IMR-90 (cell line): Measurements from ENCODE around the gene LEKR1. TPM values are rescaled to one million over a fixed set of nuclear protein-coding genes. Genes with fewer than 3 reads are reported as not detected.
A peak's percentile ranks its signal among the peaks of the same experiment; 100 is the strongest.

Source experiments
- ATAC-seq: fragments of 200-7000 bp; cut with Tn5 transposase; 2 replicates; pipeline ENCODE4 v1.9.1; 2020; ENCODE audit warnings: low read depth, mild to moderate bottlenecking, moderate library complexity
- BruUV-seq: library from RNA; stranded (reverse); fragments of 400-500 nt; replicated peaks from 2 replicates; lab custom pipeline; 2021; lab: Mats Ljungman, UMichigan
- CTCF ChIA-PET: fragments of 300-600 bp; formaldehyde crosslinking; extraction: SDS; loops from one replicate; lab custom pipeline; 2021; ENCODE audit warnings: antibody characterized with exemption; lab: Yijun Ruan, JAX
- POLR2A ChIA-PET: fragments of 300-600 bp; sonication (Branson Sonifier 250); formaldehyde crosslinking; loops from one replicate; lab custom pipeline; 2022; ENCODE audit warnings: antibody characterized with exemption; ENCODE audit not compliant: unreplicated experiment; lab: Charles Lee
- DNase-seq: peaks from one replicate; pipeline ENCODE4 v3.0.0; 2013
- H2AFZ ChIP-seq: replicated peaks from 2 replicates; pipeline ENCODE3; 2013; ENCODE audit warnings: low read length, mild to moderate bottlenecking; ENCODE audit not compliant: poor library complexity
- H2AK5ac ChIP-seq: 2 replicates; pipeline ENCODE4 v1.6.1; 2013; ENCODE audit warnings: low read depth, low read length, inconsistent platforms
- H2AK9ac ChIP-seq: replicated peaks from 2 replicates; pipeline ENCODE3; 2013; ENCODE audit warnings: mild to moderate bottlenecking, low read depth, low read length, moderate library complexity; ENCODE audit not compliant: poor library complexity
- H2BK120ac ChIP-seq: 2 replicates; pipeline ENCODE4 v1.6.1; 2013; ENCODE audit warnings: low read depth, low read length, inconsistent platforms
- H2BK15ac ChIP-seq: 3 replicates; pipeline ENCODE4 v1.6.1; 2013; ENCODE audit warnings: low read depth, low read length, inconsistent platforms
- H2BK20ac ChIP-seq: 2 replicates; pipeline ENCODE4 v1.6.1; 2013; ENCODE audit warnings: low read depth, mild to moderate bottlenecking, inconsistent platforms, low read length, moderate library complexity
- H2BK5ac ChIP-seq: 2 replicates; pipeline ENCODE4 v1.6.1; 2013; ENCODE audit warnings: mild to moderate bottlenecking, low read depth, low read length, inconsistent platforms; ENCODE audit not compliant: poor library complexity, severe bottlenecking
- H3K14ac ChIP-seq: replicated peaks from 2 replicates; pipeline ENCODE4 v1.6.1; 2013; ENCODE audit warnings: low read depth, low read length, inconsistent platforms
- H3K18ac ChIP-seq: 2 replicates; pipeline ENCODE4 v1.6.1; 2013; ENCODE audit warnings: low read depth, low read length, control low read depth
- H3K23ac ChIP-seq: 2 replicates; pipeline ENCODE4 v1.6.1; 2013; ENCODE audit warnings: low read depth, low read length, inconsistent platforms
- H3K27ac ChIP-seq: 2 replicates; pipeline ENCODE4 v1.5.1; 2013; ENCODE audit warnings: mild to moderate bottlenecking, control low read depth, low read length; ENCODE audit not compliant: insufficient read depth
- H3K27me3 ChIP-seq: 2 replicates; pipeline ENCODE4 v1.6.1; 2013; ENCODE audit warnings: low read length; ENCODE audit not compliant: control insufficient read depth, insufficient read depth
- H3K36me3 ChIP-seq: 2 replicates; pipeline ENCODE4 v1.6.1; 2013; ENCODE audit warnings: low read length, mixed read lengths; ENCODE audit not compliant: control insufficient read depth, insufficient read depth
- H3K4ac ChIP-seq: 2 replicates; pipeline ENCODE4 v1.6.1; 2013; ENCODE audit warnings: low read depth, low read length, inconsistent platforms
- H3K4me1 ChIP-seq: 2 replicates; pipeline ENCODE4 v1.6.1; 2013; ENCODE audit warnings: low read length, mixed read lengths; ENCODE audit not compliant: control insufficient read depth, insufficient read depth
- H3K4me2 ChIP-seq: 2 replicates; pipeline ENCODE4 v1.6.1; 2013; ENCODE audit warnings: low read depth, mild to moderate bottlenecking, control low read depth, low read length, moderate library complexity
- H3K4me3 ChIP-seq: 2 replicates; pipeline ENCODE4 v1.5.1; 2013; ENCODE audit warnings: low read depth, mild to moderate bottlenecking, control low read depth, low read length, moderate library complexity; ENCODE audit not compliant: insufficient read depth
- H3K56ac ChIP-seq: 2 replicates; pipeline ENCODE4 v1.6.1; 2013; ENCODE audit warnings: low read length, inconsistent platforms; ENCODE audit not compliant: insufficient read depth; ENCODE audit errors: extremely low read depth
- H3K79me1 ChIP-seq, 2 experiments: 2 replicates each; pipeline ENCODE4 v1.6.1; 2013; ENCODE audit warnings: low read length in 2 of 2, inconsistent platforms in 1 of 2, low read depth in 1 of 2
- H3K9ac ChIP-seq: 2 replicates; pipeline ENCODE4 v1.6.1; 2013; ENCODE audit warnings: low read depth, low read length, control low read depth
- H3K9me1 ChIP-seq: 2 replicates; pipeline ENCODE4 v1.6.1; 2013; ENCODE audit warnings: low read length, inconsistent platforms; ENCODE audit not compliant: insufficient read depth
- H3K9me3 ChIP-seq: 2 replicates; pipeline ENCODE4 v1.6.1; 2013; ENCODE audit warnings: low read length; ENCODE audit not compliant: control insufficient read depth, insufficient read depth
- H4K20me1 ChIP-seq: 2 replicates; pipeline ENCODE4 v1.6.1; 2013; ENCODE audit warnings: low read length, inconsistent platforms; ENCODE audit not compliant: insufficient read depth
- H4K5ac ChIP-seq: 2 replicates; pipeline ENCODE4 v1.6.1; 2013; ENCODE audit warnings: mild to moderate bottlenecking, low read depth, low read length, control low read depth
- H4K8ac ChIP-seq, 2 experiments: 2 replicates each; pipeline ENCODE4 v1.6.1; 2013; ENCODE audit warnings: low read depth in 2 of 2, low read length in 2 of 2, control low read depth in 1 of 2, inconsistent platforms in 1 of 2
- H4K91ac ChIP-seq: 2 replicates; pipeline ENCODE4 v1.6.1; 2013; ENCODE audit warnings: low read depth, low read length, inconsistent platforms; ENCODE audit not compliant: insufficient read depth
- BHLHE40 ChIP-seq: fragments of 150-350 bp; IDR thresholded peaks from 2 replicates; pipeline ENCODE4 v1.6.1; 2016; ENCODE audit warnings: mild to moderate bottlenecking, low read depth, low read length
- CEBPB ChIP-seq: IDR thresholded peaks from 2 replicates; pipeline ENCODE4 v1.6.1; 2012; ENCODE audit warnings: low read depth, low read length, improper control_type of control experiment
- CHD1 ChIP-seq: IDR thresholded peaks from 2 replicates; pipeline ENCODE4 v1.6.1; 2012; ENCODE audit warnings: low read depth, low read length, improper control_type of control experiment
- FOS ChIP-seq: fragments of 150-350 bp; IDR thresholded peaks from 2 replicates; pipeline ENCODE4 v1.6.1; 2016; ENCODE audit warnings: low read depth, low read length
- MAFK ChIP-seq: IDR thresholded peaks from 2 replicates; pipeline ENCODE4 v1.6.1; 2012; ENCODE audit warnings: low read depth, low read length, improper control_type of control experiment
- MAZ ChIP-seq: IDR thresholded peaks from 2 replicates; pipeline ENCODE4 v1.6.1; 2012; ENCODE audit warnings: low read depth, mild to moderate bottlenecking, low read length, improper control_type of control experiment, moderate library complexity, borderline replicate concordance
- MXI1 ChIP-seq: IDR thresholded peaks from 2 replicates; pipeline ENCODE4 v1.6.1; 2012; ENCODE audit warnings: low read depth, mild to moderate bottlenecking, low read length, moderate library complexity, borderline replicate concordance
- NFE2L2 ChIP-seq: fragments of 150-350 bp; IDR thresholded peaks from 2 replicates; pipeline ENCODE4 v1.6.1; 2016; ENCODE audit warnings: low read depth, mild to moderate bottlenecking, low read length
- POLR2A ChIP-seq: IDR thresholded peaks from 2 replicates; pipeline ENCODE4 v1.6.1; 2012; ENCODE audit warnings: mild to moderate bottlenecking, low read depth, low read length
- RAD21 ChIP-seq: IDR thresholded peaks from 2 replicates; pipeline ENCODE4 v1.6.1; 2012; ENCODE audit warnings: low read length, improper control_type of control experiment
- RCOR1 ChIP-seq: IDR thresholded peaks from 2 replicates; pipeline ENCODE4 v1.6.1; 2012; ENCODE audit warnings: mild to moderate bottlenecking, low read length, improper control_type of control experiment; ENCODE audit not compliant: insufficient replicate concordance
- RFX5 ChIP-seq: IDR thresholded peaks from 2 replicates; pipeline ENCODE4 v1.8.0; 2012; ENCODE audit warnings: low read depth, mild to moderate bottlenecking, low read length, moderate library complexity
- SMC3 ChIP-seq: fragments of 150-350 bp; IDR thresholded peaks from 2 replicates; pipeline ENCODE4 v1.6.1; 2016; ENCODE audit warnings: low read depth, mild to moderate bottlenecking, antibody characterized with exemption, low read length, moderate library complexity
- WGBS, 2 experiments: methylation state at CpG; one replicate each; pipeline versions ENCODE4 v1.1.5 to v1.1.7; 2013; ENCODE audit warnings: missing lambda C conversion rate in 2 of 2; ENCODE audit not compliant: insufficient read length in 1 of 2; ENCODE audit errors: extremely low coverage in 2 of 2; 5-methylcytosine and 5-hydroxymethylcytosine counted together
- dilution Hi-C: fragments of 300-500 bp; cut with HindIII; formaldehyde crosslinking; loops from one replicate; pipeline ENCODE4 v1.14.3; 2018; ENCODE audit warnings: low sequenced_read_pairs; ENCODE audit not compliant: unreplicated experiment
- in situ Hi-C: fragments of 300-500 bp; cut with MboI; formaldehyde crosslinking; loops from 3 replicates; pipeline ENCODE4 v1.14.3; 2019; ENCODE audit warnings: low sequenced_read_pairs, inconsistent platforms, mixed read lengths
- intact Hi-C: fragments of 100-400 bp; cut with micrococcal nuclease; formaldehyde crosslinking; loops from 2 replicates; pipeline ENCODE4 v1.10.0; 2022
- polyA plus RNA-seq, 3 experiments: library from polyadenylated mRNA; depleted of rRNA; stranded (reverse); fragments of >200 nt; gene quantifications; 2 replicates each; pipeline ENCODE4 v1.2.3, GENCODE V29; 2012; ENCODE audit warnings: low replicate concordance in 1 of 3
- total RNA-seq: library from RNA; depleted of rRNA; stranded (reverse); fragments of >200 nt; gene quantifications from 2 replicates; pipeline ENCODE4 v1.2.3, GENCODE V29; 2012
- TF ChIP-seq, protein P1 (sequence below): fragments of 150-350 bp; IDR thresholded peaks from 2 replicates; pipeline ENCODE4 v1.6.1; 2017; ENCODE audit warnings: mild to moderate bottlenecking, antibody characterized with exemption, low read length, low read depth
- TF ChIP-seq, protein P2 (sequence below): fragments of 150-350 bp; IDR thresholded peaks from 2 replicates; pipeline ENCODE4 v1.6.1; 2016; ENCODE audit warnings: low read depth, mild to moderate bottlenecking, low read length, moderate library complexity, borderline replicate concordance
- TF ChIP-seq, protein P3 (sequence below): conservative IDR thresholded peaks from 2 replicates; pipeline ENCODE4 v1.5.1; 2012; ENCODE audit warnings: mild to moderate bottlenecking, low read depth, low read length, improper control_type of control experiment

LEKR1 gene
- total and polyA plus RNA-seq, 2 of the 4 experiments (the other 2 are of a cell fraction), result 0.19 to 0.36 TPM

DNA sequence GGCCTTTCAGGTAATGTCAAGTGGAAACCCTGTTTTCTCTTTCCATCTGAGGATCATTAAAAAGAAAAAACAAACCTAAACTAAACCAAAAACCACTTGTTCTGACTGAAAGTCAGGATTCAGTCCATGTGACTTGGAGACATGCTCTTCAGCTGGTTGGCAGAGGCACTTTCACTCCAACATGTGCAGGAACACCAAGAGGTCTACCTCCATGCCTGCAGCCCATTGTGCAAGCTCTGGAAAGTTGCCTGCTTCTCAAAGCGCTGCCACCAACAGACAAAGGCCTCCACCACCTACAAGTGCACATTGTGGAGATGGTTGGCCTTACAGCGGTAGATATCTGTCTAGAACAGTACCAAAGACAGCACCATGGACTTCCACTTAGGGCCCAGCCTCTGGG lies 161.8 kb downstream of the LEKR1 start:
- Histone ChIP-seq H2AFZ (peak overlapping the region; percentile 19), H2BK120ac (no peak overlapping the region), H4K8ac (no peak overlapping the region), H4K20me1 (no peaks in the 10 kb centered on the region), H2BK5ac (no peak overlapping the region), H3K79me1 (no peaks in the 10 kb centered on the region), H3K4me2 (no peak overlapping the region), H4K91ac (no peak overlapping the region), H2BK15ac (no peak overlapping the region), H3K4me1 (no peaks in the 10 kb centered on the region), H4K5ac (no peak overlapping the region), H3K4ac (no peak overlapping the region), H3K4me3 (no peak overlapping the region), H3K14ac (no peak overlapping the region), H3K23ac (no peak overlapping the region), H3K27ac (no peak overlapping the region), H3K9me3 (no peaks in the 10 kb centered on the region), H3K27me3 (no peaks in the 10 kb centered on the region; the same call in 1 of the 2 replicates), H2AK5ac (no peak overlapping the region), H2AK9ac (no peak overlapping the region), H3K36me3 (no peaks in the 10 kb centered on the region), H3K9me1 (no peaks in the 10 kb centered on the region), H3K18ac (no peak overlapping the region), H3K56ac (no peak overlapping the region), H2BK20ac (no peak overlapping the region), H3K9ac (no peak overlapping the region)
- CTCF ChIA-PET, result interaction anchor here (1.1 to 1.5 kb wide), 2 partner anchors 14 to 26 kb away, joined by 3 read pairs; no protein-coding TSS in a partner anchor
- BruUV-seq, result no TSS peak
- ATAC-seq (no peak), DNase-seq (no peak)
- dilution Hi-C loops (no loop called here), in situ Hi-C loops (no loop called here), intact Hi-C loops (no loop called here)
- WGBS, 2 experiments, result no CpG with 5 or more reads among the region's 2 CpGs
- no peak for TF ChIP-seq RAD21
- TF ChIP-seq POLR2A, result no peak
- no peak for TF ChIP-seq MAFK
- TF ChIP-seq MXI1, result no peak
- TF ChIP-seq FOS, result no peak
- TF ChIP-seq RCOR1, result no peak
- no peak for TF ChIP-seq MAZ
- TF ChIP-seq, protein P1, sequence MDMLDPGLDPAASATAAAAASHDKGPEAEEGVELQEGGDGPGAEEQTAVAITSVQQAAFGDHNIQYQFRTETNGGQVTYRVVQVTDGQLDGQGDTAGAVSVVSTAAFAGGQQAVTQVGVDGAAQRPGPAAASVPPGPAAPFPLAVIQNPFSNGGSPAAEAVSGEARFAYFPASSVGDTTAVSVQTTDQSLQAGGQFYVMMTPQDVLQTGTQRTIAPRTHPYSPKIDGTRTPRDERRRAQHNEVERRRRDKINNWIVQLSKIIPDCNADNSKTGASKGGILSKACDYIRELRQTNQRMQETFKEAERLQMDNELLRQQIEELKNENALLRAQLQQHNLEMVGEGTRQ, result no peak
- TF ChIP-seq, protein P2, sequence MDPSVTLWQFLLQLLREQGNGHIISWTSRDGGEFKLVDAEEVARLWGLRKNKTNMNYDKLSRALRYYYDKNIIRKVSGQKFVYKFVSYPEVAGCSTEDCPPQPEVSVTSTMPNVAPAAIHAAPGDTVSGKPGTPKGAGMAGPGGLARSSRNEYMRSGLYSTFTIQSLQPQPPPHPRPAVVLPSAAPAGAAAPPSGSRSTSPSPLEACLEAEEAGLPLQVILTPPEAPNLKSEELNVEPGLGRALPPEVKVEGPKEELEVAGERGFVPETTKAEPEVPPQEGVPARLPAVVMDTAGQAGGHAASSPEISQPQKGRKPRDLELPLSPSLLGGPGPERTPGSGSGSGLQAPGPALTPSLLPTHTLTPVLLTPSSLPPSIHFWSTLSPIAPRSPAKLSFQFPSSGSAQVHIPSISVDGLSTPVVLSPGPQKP, result no peak
- TF ChIP-seq SMC3, result no peak
- TF ChIP-seq BHLHE40, result no peak
- no peak for TF ChIP-seq NFE2L2
- no peak for TF ChIP-seq CHD1
- no peak for TF ChIP-seq RFX5
- no peak for TF ChIP-seq CEBPB
- TF ChIP-seq, protein P3, sequence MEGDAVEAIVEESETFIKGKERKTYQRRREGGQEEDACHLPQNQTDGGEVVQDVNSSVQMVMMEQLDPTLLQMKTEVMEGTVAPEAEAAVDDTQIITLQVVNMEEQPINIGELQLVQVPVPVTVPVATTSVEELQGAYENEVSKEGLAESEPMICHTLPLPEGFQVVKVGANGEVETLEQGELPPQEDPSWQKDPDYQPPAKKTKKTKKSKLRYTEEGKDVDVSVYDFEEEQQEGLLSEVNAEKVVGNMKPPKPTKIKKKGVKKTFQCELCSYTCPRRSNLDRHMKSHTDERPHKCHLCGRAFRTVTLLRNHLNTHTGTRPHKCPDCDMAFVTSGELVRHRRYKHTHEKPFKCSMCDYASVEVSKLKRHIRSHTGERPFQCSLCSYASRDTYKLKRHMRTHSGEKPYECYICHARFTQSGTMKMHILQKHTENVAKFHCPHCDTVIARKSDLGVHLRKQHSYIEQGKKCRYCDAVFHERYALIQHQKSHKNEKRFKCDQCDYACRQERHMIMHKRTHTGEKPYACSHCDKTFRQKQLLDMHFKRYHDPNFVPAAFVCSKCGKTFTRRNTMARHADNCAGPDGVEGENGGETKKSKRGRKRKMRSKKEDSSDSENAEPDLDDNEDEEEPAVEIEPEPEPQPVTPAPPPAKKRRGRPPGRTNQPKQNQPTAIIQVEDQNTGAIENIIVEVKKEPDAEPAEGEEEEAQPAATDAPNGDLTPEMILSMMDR, result no peak
- POLR2A ChIA-PET, result no interaction called here
